Measurements from ENCODE around the gene MMP2. TPM values are rescaled to one million over a fixed set of nuclear protein-coding genes. Genes with fewer than 3 reads are reported as not detected.

Gene MMP2
- total and polyA plus RNA-seq, 12 donors = 16.6 to 248 (median 89.9) TPM

- no peak for TF ChIP-seq POLR2A (IDR thresholded peaks at IDR 0.05)
- TF ChIP-seq CTCF (IDR thresholded peaks at IDR 0.05) = no peak
- H3K27me3 ChIP-seq = no peaks in the 10 kb centered on the region
- peaks cover 0 to 11% of the 10 kb centered on the region in 2 donors for H3K36me3 ChIP-seq (replicated peaks in 1 of 2)
- H3K4me3 ChIP-seq = no peak overlapping the region
- no peak overlapping the region for H3K27ac ChIP-seq
- no peaks in the 10 kb centered on the region for H3K4me1 ChIP-seq (replicated peaks in 1 of 2)
- 90 to 94% (median 93%) methylated on average over 7 to 14 of the region's 14 CpGs for WGBS, 4 donors
- intact Hi-C loops (cut with DNase I) = no loop called here
- H3K9me3 ChIP-seq (replicated peaks in 1 of 3) = no peaks in the 10 kb centered on the region
- peak in 1 of 7 donors; percentile 24 for DNase-seq
Measured at GRCh38 chr16:55489119-55489955, 10.3 kb downstream of the MMP2 start.

GRCh38 chr16:55489956-55490265, 10.9 kb downstream of the MMP2 start:
- Histone ChIP-seq H3K27me3 (no peaks in the 10 kb centered on the region), H3K27ac (peak overlapping the region in 1 of 5 donors; percentile 80), H3K4me3 (no peak overlapping the region), H3K4me1 (replicated peaks in 1 of 2) (peaks cover 0 to 5% of the 10 kb centered on the region in 2 donors), H3K36me3 (replicated peaks in 1 of 2) (peaks cover 0 to 10% of the 10 kb centered on the region in 2 donors), H3K9me3 (replicated peaks in 1 of 3) (no peaks in the 10 kb centered on the region)
- TF ChIP-seq POLR2A (IDR thresholded peaks at IDR 0.05) (no peak), CTCF (IDR thresholded peaks at IDR 0.05) (no peak)
- intact Hi-C loops (cut with DNase I) = no loop called here
- no peak for DNase-seq
- WGBS, 4 donors = 71 to 92% (median 82%) methylated on average over 1 to 2 of the region's 2 CpGs

GRCh38 chr16:55490301-55490700, 11.3 kb downstream of the MMP2 start:
- intact Hi-C loops (cut with DNase I) = no loop called here
- no peak overlapping the region for H3K4me3 ChIP-seq
- peak in 1 of 7 donors; percentile 41 for DNase-seq
- H3K27ac ChIP-seq = peak overlapping the region in 1 of 5 donors; percentile 80
- 85 to 98% (median 92%) methylated on average over 2 of the region's 2 CpGs for WGBS, 4 donors
- H3K36me3 ChIP-seq (replicated peaks in 1 of 2) = peaks cover 0 to 10% of the 10 kb centered on the region in 2 donors
- H3K9me3 ChIP-seq (replicated peaks in 1 of 3) = no peaks in the 10 kb centered on the region
- no peaks in the 10 kb centered on the region for H3K27me3 ChIP-seq
- peaks cover 0 to 8% of the 10 kb centered on the region in 2 donors for H3K4me1 ChIP-seq (replicated peaks in 1 of 2)
- TF ChIP-seq POLR2A (IDR thresholded peaks at IDR 0.05) (no peak), CTCF (IDR thresholded peaks at IDR 0.05) (no peak)

GRCh38 chr16:55491691-55492090, 12.7 kb downstream of the MMP2 start:
- H3K27ac ChIP-seq = peak overlapping the region in 2 of 5 donors; percentile 34 to 80
- H3K36me3 ChIP-seq (replicated peaks in 1 of 2) = peaks cover 0 to 10% of the 10 kb centered on the region in 2 donors
- H3K27me3 ChIP-seq = no peaks in the 10 kb centered on the region
- H3K4me3 ChIP-seq = no peak overlapping the region
- H3K9me3 ChIP-seq (replicated peaks in 1 of 3) = no peaks in the 10 kb centered on the region
- intact Hi-C loops (cut with DNase I) = no loop called here
- peaks cover 0 to 12% of the 10 kb centered on the region in 2 donors for H3K4me1 ChIP-seq (replicated peaks in 1 of 2)
- DNase-seq = peak in 3 of 7 donors; percentile 26 to 66 (median 45)
- 50 to 67% (median 62%) methylated on average over 4 to 7 of the region's 7 CpGs for WGBS, 4 donors
- TF ChIP-seq POLR2A (IDR thresholded peaks at IDR 0.05) = no peak
- TF ChIP-seq CTCF (IDR thresholded peaks at IDR 0.05) = no peak
